Ovary (tissue), 3 donors: ENCODE measurements around the gene GNAI1.

Experiments used
- POLR2A ChIP-seq: fragments of 450-650 bp; IDR thresholded peaks from one replicate; pipeline ENCODE4 v1.6.1; 2017; ENCODE audit warnings: antibody characterized with exemption, mild to moderate bottlenecking, moderate library complexity
- TF ChIP-seq, protein P1 (sequence below), 3 donors: fragments of 450-650 bp in 2 of 3; fragments of 200-600 bp in 1 of 3; IDR thresholded peaks; one replicate each; pipeline versions ENCODE4 v1.5.1 to v1.8.0; 2016 to 2022; ENCODE audit warnings: antibody characterized with exemption in 3 of 3, mild to moderate bottlenecking in 1 of 3
- donor health status: DM: no; HTN: no; CAD: no.

DNA sequence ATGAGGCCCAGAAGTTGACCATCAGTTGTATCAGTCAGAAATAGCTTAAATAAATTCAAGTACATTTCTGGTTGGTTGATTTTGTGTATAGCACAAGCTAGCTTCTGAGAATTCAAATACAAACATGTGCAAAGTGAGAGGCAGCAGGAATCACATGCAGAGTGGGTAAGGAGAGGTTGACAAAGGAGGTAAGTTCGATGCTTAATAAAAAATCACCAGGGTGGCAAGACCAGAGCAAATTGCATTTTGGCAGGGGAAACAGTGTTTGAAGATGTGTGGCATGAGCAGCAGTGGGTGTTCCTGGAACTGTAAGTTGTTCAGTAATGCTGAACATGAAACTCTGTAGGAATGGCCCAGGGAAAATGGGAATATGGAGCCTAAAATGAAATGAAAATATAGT, 52.6 kb downstream of the GNAI1 start:
- TF ChIP-seq, protein P1, sequence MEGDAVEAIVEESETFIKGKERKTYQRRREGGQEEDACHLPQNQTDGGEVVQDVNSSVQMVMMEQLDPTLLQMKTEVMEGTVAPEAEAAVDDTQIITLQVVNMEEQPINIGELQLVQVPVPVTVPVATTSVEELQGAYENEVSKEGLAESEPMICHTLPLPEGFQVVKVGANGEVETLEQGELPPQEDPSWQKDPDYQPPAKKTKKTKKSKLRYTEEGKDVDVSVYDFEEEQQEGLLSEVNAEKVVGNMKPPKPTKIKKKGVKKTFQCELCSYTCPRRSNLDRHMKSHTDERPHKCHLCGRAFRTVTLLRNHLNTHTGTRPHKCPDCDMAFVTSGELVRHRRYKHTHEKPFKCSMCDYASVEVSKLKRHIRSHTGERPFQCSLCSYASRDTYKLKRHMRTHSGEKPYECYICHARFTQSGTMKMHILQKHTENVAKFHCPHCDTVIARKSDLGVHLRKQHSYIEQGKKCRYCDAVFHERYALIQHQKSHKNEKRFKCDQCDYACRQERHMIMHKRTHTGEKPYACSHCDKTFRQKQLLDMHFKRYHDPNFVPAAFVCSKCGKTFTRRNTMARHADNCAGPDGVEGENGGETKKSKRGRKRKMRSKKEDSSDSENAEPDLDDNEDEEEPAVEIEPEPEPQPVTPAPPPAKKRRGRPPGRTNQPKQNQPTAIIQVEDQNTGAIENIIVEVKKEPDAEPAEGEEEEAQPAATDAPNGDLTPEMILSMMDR (IDR thresholded peaks at IDR 0.05): no peak
- no peak for TF ChIP-seq POLR2A
